Panc1 (cell line): ENCODE measurements around the gene IGF2R. TPM values are rescaled to one million over a fixed set of nuclear protein-coding genes. Genes with fewer than 3 reads are reported as not detected.

ENCODE experiments used
- ATAC-seq: fragments of 200-7000 bp; cut with Tn5 transposase; 2 replicates; pipeline ENCODE4 v1.9.1; 2020; ENCODE audit warnings: mild to moderate bottlenecking, moderate library complexity
- BruUV-seq: library from RNA; stranded (reverse); fragments of 400-500 nt; replicated peaks from 2 replicates; lab custom pipeline; 2021; lab: Mats Ljungman, UMichigan
- CTCF ChIA-PET: fragments of 300-600 bp; sonication (Branson Sonifier 250); formaldehyde crosslinking; loops from one replicate; lab custom pipeline; 2022; ENCODE audit warnings: antibody characterized with exemption; lab: Charles Lee
- POLR2A ChIA-PET: fragments of 300-600 bp; sonication (Branson Sonifier 250); formaldehyde crosslinking; loops from one replicate; lab custom pipeline; 2022; ENCODE audit warnings: antibody characterized with exemption; lab: Charles Lee
- DNase-seq: peaks from one replicate; pipeline ENCODE4 v3.0.0-alpha.2; 2010; ENCODE audit warnings: low read depth, low spot score
- H3K27ac ChIP-seq: 2 replicates; pipeline ENCODE4 v1.5.1; 2011; ENCODE audit warnings: mild to moderate bottlenecking, low read length, inconsistent platforms
- H3K27me3 ChIP-seq: fragments of 200-500 bp; sonication (Bioruptor generic); 2 replicates; pipeline ENCODE4 v1.6.0; 2014; ENCODE audit warnings: low read length, inconsistent platforms; ENCODE audit not compliant: control insufficient read depth, insufficient read depth
- H3K36me3 ChIP-seq: fragments of 200-500 bp; sonication (Bioruptor generic); 2 replicates; pipeline ENCODE4 v1.5.1; 2014; ENCODE audit warnings: inconsistent platforms, mild to moderate bottlenecking, low read length, moderate library complexity; ENCODE audit not compliant: control insufficient read depth, insufficient read depth
- H3K4me1 ChIP-seq: 2 replicates; pipeline ENCODE4 v1.5.1; 2011; ENCODE audit warnings: inconsistent platforms, mild to moderate bottlenecking, low read length, moderate library complexity; ENCODE audit not compliant: control insufficient read depth, insufficient read depth
- H3K4me3 ChIP-seq, 2 experiments: 2 replicates each; pipeline ENCODE4 v1.5.1; 2011 to 2012; ENCODE audit warnings: low read depth in 2 of 2, low read length in 2 of 2, mild to moderate bottlenecking in 2 of 2, inconsistent platforms in 1 of 2, moderate library complexity in 1 of 2
- H3K9me3 ChIP-seq: fragments of 200-500 bp; sonication (Bioruptor generic); 2 replicates; pipeline ENCODE4 v1.5.1; 2014; ENCODE audit warnings: low read depth, mild to moderate bottlenecking, inconsistent platforms, low read length, moderate library complexity; ENCODE audit not compliant: control insufficient read depth, insufficient read depth
- POLR2AphosphoS5 ChIP-seq: IDR thresholded peaks from 2 replicates; pipeline ENCODE4 v1.6.1; 2012; ENCODE audit warnings: mild to moderate bottlenecking, low read depth, low read length, moderate library complexity
- SIN3A ChIP-seq: IDR thresholded peaks from 2 replicates; pipeline ENCODE4 v1.6.1; 2012; ENCODE audit warnings: low read depth, mild to moderate bottlenecking, low read length, moderate library complexity, borderline replicate concordance; ENCODE audit not compliant: insufficient read depth
- TCF7L2 ChIP-seq: IDR thresholded peaks from 2 replicates; pipeline ENCODE4 v1.6.1; 2011; ENCODE audit warnings: mild to moderate bottlenecking, low read depth, low read length, inconsistent platforms
- in situ Hi-C: cut with HindIII; loops from 2 replicates; pipeline ENCODE4 v1.10.0; 2016; ENCODE audit warnings: low sequenced_read_pairs, low pct_unique_long_range_greater_than_20kb
- intact Hi-C: fragments of 100-400 bp; cut with micrococcal nuclease; formaldehyde crosslinking; loops from one replicate; pipeline ENCODE4 v1.10.0; 2022; ENCODE audit not compliant: unreplicated experiment
- total RNA-seq: library from RNA; stranded (reverse); gene quantifications from one replicate; pipeline ENCODE4 v1.2.1, GENCODE V29; 2021; ENCODE audit not compliant: unreplicated experiment
- TF ChIP-seq, protein P1 (sequence below): fragments of 450-650 bp; IDR thresholded peaks from 2 replicates; pipeline ENCODE4 v1.5.1; 2017; ENCODE audit warnings: mild to moderate bottlenecking
- TF ChIP-seq, protein P2 (sequence below), 2 experiments: IDR thresholded peaks; 2 replicates each; pipeline ENCODE4 v1.6.1; 2011 to 2012; ENCODE audit warnings: low read depth in 2 of 2, control low read depth in 1 of 2, low read length in 1 of 2, mild to moderate bottlenecking in 1 of 2, moderate library complexity in 1 of 2; ENCODE audit not compliant: insufficient read depth in 1 of 2

Gene IGF2R
- total RNA-seq, 1 experiment from 2014 or later: 163 TPM

DNA sequence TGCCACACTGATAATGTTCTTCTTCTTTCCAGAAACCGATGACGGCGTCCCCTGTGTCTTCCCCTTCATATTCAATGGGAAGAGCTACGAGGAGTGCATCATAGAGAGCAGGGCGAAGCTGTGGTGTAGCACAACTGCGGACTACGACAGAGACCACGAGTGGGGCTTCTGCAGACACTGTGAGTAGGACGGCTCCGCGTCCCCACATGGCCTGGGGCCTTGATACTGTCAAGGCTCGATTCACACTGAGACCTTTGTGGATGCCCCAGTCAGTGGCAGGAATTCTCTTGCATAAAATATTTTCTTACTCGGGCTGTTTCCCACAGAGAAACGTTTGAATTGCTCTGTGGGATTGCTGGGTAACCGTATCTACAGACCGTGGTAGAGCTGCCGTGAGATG, 111.2 kb downstream of the IGF2R start:
- in situ Hi-C loops: no loop called here
- ATAC-seq (no peak), DNase-seq (no peak)
- no peaks in the 10 kb centered on the region for H3K27me3 ChIP-seq
- CTCF ChIA-PET: no interaction called here
- no peaks in the 10 kb centered on the region for H3K4me1 ChIP-seq
- no peaks in the 10 kb centered on the region for H3K9me3 ChIP-seq
- POLR2A ChIA-PET: no interaction called here
- peaks cover 3% of the 10 kb centered on the region; the same call in 1 of the 2 replicates for H3K36me3 ChIP-seq
- intact Hi-C loops: no loop called here
- BruUV-seq: no TSS peak
- TF ChIP-seq, protein P1, sequence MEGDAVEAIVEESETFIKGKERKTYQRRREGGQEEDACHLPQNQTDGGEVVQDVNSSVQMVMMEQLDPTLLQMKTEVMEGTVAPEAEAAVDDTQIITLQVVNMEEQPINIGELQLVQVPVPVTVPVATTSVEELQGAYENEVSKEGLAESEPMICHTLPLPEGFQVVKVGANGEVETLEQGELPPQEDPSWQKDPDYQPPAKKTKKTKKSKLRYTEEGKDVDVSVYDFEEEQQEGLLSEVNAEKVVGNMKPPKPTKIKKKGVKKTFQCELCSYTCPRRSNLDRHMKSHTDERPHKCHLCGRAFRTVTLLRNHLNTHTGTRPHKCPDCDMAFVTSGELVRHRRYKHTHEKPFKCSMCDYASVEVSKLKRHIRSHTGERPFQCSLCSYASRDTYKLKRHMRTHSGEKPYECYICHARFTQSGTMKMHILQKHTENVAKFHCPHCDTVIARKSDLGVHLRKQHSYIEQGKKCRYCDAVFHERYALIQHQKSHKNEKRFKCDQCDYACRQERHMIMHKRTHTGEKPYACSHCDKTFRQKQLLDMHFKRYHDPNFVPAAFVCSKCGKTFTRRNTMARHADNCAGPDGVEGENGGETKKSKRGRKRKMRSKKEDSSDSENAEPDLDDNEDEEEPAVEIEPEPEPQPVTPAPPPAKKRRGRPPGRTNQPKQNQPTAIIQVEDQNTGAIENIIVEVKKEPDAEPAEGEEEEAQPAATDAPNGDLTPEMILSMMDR: no peak
- TF ChIP-seq TCF7L2: no peak
- TF ChIP-seq, protein P2, sequence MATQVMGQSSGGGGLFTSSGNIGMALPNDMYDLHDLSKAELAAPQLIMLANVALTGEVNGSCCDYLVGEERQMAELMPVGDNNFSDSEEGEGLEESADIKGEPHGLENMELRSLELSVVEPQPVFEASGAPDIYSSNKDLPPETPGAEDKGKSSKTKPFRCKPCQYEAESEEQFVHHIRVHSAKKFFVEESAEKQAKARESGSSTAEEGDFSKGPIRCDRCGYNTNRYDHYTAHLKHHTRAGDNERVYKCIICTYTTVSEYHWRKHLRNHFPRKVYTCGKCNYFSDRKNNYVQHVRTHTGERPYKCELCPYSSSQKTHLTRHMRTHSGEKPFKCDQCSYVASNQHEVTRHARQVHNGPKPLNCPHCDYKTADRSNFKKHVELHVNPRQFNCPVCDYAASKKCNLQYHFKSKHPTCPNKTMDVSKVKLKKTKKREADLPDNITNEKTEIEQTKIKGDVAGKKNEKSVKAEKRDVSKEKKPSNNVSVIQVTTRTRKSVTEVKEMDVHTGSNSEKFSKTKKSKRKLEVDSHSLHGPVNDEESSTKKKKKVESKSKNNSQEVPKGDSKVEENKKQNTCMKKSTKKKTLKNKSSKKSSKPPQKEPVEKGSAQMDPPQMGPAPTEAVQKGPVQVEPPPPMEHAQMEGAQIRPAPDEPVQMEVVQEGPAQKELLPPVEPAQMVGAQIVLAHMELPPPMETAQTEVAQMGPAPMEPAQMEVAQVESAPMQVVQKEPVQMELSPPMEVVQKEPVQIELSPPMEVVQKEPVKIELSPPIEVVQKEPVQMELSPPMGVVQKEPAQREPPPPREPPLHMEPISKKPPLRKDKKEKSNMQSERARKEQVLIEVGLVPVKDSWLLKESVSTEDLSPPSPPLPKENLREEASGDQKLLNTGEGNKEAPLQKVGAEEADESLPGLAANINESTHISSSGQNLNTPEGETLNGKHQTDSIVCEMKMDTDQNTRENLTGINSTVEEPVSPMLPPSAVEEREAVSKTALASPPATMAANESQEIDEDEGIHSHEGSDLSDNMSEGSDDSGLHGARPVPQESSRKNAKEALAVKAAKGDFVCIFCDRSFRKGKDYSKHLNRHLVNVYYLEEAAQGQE (IDR thresholded peaks at IDR 0.05; ENCODE audit: insufficient read depth in 1 of 2, low read depth in 2 of 2, low read length in 1 of 2): no peak
- no peak overlapping the region for H3K4me3 ChIP-seq
- H3K27ac ChIP-seq: no peak overlapping the region

DNA sequence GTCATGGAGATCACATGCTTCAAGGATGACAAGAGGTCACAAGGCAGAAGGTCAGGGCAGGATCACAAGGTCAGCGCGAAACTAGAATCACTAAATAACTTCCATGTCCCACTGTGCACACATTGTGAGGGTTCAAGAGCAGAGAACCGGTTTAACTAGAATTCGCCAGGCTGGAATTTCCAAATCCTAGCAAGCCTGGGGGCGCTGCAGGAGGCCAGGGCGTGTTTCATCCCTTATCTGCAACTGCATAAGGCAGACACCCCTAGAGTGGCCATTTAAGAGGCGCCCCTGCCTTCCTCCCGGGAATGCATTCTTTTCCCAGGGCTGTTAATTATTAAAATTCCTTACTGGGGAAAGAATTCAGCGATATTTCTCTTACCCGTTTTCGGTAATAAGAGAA, 112.5 kb downstream of the IGF2R start:
- Histone ChIP-seq H3K4me1 (no peaks in the 10 kb centered on the region), H3K27me3 (no peaks in the 10 kb centered on the region), H3K4me3 (no peak overlapping the region), H3K9me3 (no peaks in the 10 kb centered on the region), H3K27ac (no peak overlapping the region), H3K36me3 (peaks cover 5% of the 10 kb centered on the region)
- ATAC-seq (no peak), DNase-seq (no peak)
- ChIA-PET CTCF (interaction anchor here (0.7 kb wide), 2 partner anchors 183 to 691 kb away, joined by 3 to 4 read pairs; no protein-coding TSS in a partner anchor), POLR2A (no interaction called here)
- intact Hi-C loops (no loop called here), in situ Hi-C loops (no loop called here)
- BruUV-seq: no TSS peak
- no peak for TF ChIP-seq TCF7L2
- TF ChIP-seq POLR2AphosphoS5: no peak

DNA sequence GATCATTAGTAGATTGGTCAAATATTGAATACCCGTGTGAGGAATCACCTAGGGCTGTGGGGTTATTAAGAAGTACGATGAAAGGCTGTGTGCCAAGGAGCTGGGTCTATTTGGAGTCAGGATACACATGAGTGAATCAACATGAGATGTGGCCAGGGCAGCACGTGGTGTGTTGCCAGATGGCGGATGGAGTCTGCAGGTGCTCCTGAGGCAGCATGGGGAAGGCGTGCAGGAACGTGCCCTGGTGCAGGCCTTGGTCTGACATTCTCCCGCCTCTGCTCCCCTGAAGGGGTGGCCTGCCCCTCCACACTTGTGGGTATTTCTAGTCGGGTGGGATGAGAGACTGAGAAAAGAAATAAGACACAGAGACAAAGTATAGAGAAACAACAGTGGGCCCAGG, 113.7 kb downstream of the IGF2R start:
- TF ChIP-seq TCF7L2: no peak
- TF ChIP-seq POLR2AphosphoS5: no peak
- TF ChIP-seq, protein P2 (IDR thresholded peaks at IDR 0.05; ENCODE audit: insufficient read depth in 1 of 2, low read depth in 2 of 2, low read length in 1 of 2): no peak
- TF ChIP-seq, protein P1: no peak
- TF ChIP-seq SIN3A: no peak
- in situ Hi-C loops (no loop called here), intact Hi-C loops (no loop called here)
- H3K27ac ChIP-seq: no peak overlapping the region
- no peaks in the 10 kb centered on the region for H3K9me3 ChIP-seq
- no peak for DNase-seq
- ChIA-PET CTCF (no interaction called here), POLR2A (no interaction called here)
- ATAC-seq: no peak
- BruUV-seq: no TSS peak
- peaks cover 5% of the 10 kb centered on the region for H3K36me3 ChIP-seq
- H3K4me1 ChIP-seq: no peaks in the 10 kb centered on the region
- H3K4me3 ChIP-seq: no peak overlapping the region
- no peaks in the 10 kb centered on the region for H3K27me3 ChIP-seq
